SW 1271 (cell line): ENCODE measurements around the gene MEGF8.

ENCODE experiments used
- DNase-seq, 2 experiments: peaks; one replicate each; lab custom pipeline; 2025; lab: John Stamatoyannopoulos, UW

The MEGF8 gene

GRCh38 chr19:42286349-42287016 lies 39.0 kb upstream of the MEGF8 start:
- no peak for DNase-seq

GRCh38 chr19:42287017-42287826 lies 38.2 kb upstream of the MEGF8 start:
- DNase-seq, result no peak

DNA sequence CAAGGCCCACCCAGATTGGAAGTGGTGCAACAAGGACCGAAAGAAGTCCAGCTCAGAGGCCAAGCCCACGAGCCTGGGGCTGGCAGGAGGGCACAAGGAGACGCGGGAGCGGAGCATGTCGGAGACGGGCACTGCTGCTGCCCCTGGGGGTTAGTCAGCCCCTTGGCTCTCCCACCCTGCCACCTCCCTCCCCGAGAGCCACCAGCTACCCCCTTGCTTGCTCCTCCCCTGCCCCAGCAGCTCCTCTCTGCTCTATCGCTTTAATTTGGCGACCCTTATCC lies 37.7 kb upstream of the MEGF8 start:
- DNase-seq, result no peak

DNA sequence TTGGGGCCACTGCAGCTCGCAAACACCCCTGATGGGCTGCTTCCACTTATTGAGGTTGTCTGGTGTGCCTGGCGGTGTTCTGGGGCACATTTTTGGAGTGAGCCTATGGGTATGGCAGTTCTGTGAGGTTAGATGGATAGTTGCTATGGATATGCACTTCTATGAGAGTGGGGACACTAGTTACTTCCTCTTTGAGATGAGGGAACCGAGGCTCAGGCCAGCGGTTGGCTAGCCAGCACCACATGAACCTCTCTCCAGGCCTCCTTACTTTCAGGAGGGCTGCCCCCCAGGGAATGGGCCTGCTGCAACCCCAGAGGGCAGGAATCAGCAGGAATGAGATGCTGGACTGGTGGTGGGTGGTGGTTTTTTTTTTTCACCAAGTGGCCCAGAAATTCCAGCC lies 37.0 kb upstream of the MEGF8 start:
- DNase-seq, result no peak

DNA sequence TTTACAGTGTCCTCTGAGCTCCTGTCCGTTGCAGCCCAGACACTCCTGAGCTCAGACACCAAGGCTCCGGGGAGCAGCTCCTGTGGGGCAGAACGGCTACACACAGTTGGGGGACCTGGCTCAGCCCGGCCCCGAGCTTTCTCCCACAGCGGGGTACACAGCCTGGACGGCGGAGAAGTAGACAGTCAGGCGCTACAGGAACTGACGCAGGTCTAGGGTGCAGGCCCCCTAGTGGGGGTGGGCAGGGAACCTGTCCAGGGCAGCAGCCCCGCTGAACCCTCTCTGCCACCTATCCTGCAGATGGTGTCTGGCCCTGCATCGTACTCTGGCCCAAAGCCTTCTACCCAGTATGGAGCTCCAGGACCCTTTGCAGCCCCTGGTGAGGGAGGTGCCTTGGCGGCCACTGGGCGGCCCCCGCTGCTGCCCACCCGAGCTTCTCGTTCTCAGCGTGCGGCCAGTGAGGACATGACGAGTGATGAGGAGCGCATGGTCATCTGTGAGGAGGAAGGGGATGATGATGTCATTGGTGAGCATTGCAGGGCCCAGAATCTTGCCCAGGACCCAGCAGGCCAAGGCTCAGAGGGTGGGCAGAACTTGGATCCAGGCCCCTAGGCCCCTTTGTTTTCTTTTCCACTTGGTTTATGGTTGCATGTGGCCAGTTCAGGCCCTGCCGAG lies 36.4 kb upstream of the MEGF8 start:
- DNase-seq, result no peak

DNA sequence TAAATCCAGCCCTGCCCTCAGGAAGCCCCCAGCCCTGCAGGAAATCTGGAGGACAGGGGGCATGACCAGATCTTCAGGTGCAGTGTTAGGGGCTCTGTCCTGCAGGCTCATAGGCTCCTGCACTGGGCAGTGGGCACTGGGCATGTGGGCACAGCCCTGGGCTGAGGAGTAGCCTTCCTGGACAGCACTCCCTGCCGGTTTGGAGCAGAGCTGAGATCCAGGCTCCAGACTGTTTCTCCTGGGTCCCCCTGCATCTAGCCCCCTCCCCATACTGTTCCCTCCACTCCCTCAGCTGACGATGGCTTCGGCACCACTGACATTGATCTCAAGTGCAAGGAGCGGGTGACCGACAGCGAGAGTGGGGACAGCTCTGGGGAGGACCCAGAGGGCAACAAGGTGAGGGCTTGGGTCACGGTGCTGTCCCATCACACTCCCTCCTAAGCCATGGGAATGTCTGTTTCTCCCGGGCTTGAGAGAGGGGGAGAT lies 35.8 kb upstream of the MEGF8 start:
- DNase-seq, result no peak

- DNase-seq, result no peak
Measured at GRCh38 chr19:42290136-42290522, 35.3 kb upstream of the MEGF8 start.

GRCh38 chr19:42290523-42291434 lies 34.7 kb upstream of the MEGF8 start:
- peak in 1 of 2 experiments; percentile 9 for DNase-seq

GRCh38 chr19:42291435-42291810 lies 34.0 kb upstream of the MEGF8 start:
- DNase-seq, result no peak

DNA sequence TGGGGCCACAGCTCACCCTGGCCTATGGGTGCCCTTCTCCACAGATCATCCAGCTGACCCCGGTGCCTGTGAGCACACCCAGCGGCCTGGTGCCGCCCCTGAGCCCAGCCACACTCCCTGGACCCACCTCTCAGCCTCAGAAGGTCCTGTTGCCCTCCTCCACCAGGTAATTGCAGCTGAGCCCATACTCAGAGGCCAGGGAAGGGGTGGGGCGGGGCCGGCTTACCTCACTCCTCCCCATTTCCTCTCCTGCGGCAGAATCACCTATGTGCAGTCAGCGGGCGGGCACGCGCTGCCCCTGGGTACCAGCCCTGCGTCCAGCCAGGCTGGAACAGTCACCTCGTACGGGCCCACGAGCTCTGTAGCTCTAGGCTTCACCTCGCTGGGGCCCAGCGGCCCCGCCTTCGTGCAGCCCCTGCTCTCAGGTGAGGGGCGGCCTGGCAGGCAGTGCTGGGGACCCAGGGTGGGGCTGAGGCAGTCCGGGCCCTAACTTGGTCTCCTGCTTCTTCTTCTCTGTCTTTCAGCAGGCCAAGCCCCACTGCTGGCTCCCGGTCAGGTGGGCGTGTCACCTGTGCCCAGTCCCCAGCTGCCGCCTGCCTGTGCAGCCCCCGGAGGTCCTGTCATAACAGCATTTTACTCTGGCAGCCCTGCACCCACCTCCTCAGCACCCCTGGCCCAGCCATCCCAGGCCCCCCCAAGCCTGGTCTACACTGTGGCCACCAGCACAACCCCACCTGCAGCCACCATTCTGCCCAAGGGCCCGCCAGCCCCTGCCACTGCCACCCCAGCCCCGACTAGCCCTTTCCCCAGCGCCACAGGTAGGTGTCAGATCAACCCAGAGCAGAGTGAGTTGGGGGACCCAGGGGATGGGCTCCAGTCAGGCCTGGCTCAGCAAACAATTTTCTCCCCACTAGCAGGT lies 33.1 kb upstream of the MEGF8 start:
- DNase-seq, result no peak

DNA sequence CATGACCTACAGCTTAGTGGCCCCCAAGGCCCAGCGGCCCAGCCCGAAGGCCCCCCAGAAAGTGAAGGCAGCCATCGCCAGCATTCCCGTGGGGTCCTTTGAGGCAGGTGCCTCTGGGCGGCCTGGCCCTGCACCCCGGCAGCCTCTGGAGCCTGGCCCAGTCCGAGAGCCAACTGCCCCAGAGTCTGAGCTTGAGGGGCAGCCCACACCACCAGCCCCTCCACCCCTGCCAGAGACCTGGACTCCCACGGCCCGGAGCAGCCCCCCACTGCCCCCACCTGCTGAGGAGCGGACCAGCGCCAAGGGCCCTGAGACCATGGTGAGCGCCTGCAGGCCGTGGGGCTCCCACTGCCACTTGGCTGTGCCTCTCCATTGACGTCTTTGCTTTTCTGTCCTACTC lies 32.5 kb upstream of the MEGF8 start:
- no peak for DNase-seq

- DNase-seq, result no peak
Measured at GRCh38 chr19:42293540-42293939, 31.9 kb upstream of the MEGF8 start.

DNA sequence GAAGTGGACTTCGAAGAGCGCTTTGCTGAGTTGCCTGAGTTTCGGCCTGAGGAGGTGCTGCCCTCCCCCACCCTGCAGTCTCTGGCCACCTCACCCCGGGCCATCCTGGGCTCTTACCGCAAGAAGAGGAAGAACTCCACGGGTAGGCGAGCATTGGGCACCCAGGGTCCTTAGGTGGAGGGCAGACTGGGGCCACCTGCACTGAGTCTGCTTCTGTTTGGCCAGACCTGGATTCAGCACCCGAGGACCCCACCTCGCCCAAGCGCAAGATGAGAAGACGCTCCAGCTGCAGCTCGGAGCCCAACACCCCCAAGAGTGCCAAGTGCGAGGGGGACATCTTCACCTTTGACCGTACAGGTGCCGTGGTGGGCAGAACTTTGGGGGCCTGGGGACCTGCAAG lies 31.5 kb upstream of the MEGF8 start:
- no peak for DNase-seq

- DNase-seq, result no peak
Measured at GRCh38 chr19:42294471-42295137, 30.8 kb upstream of the MEGF8 start.

DNA sequence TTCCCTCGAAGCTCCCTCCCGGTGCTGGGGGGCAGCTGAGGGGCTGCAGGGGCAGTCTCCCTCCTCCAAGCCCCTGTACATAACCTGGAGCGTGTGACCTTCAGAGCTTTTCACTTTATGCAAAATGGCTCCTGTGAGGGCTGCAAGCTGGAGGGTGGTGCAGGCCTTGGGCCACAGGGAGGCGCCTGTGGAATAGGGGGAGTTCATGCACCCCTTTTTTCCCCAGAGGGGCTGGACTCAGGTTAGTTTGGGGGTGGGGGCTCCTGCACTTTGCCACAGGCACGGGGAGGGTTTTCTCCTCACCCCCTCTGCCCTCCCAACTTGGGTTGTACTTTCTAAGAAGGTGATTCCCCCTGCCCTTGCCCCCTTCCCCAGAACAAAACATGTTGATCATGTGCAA lies 30.1 kb upstream of the MEGF8 start:
- DNase-seq, result no peak

GRCh38 chr19:42295831-42296525 lies 29.5 kb upstream of the MEGF8 start:
- DNase-seq, result peak in 1 of 2 experiments; percentile 54

- DNase-seq, result no peak
Measured at GRCh38 chr19:42297039-42297438, 28.4 kb upstream of the MEGF8 start.

- DNase-seq, result no peak
Measured at GRCh38 chr19:42301646-42302203, 23.7 kb upstream of the MEGF8 start, which contains the start of gene PRR19. TSS of gene PRR19 (plus strand) at chr19:42302132. CDS start at chr19:42309585, 7,453 bp downstream.

DNA sequence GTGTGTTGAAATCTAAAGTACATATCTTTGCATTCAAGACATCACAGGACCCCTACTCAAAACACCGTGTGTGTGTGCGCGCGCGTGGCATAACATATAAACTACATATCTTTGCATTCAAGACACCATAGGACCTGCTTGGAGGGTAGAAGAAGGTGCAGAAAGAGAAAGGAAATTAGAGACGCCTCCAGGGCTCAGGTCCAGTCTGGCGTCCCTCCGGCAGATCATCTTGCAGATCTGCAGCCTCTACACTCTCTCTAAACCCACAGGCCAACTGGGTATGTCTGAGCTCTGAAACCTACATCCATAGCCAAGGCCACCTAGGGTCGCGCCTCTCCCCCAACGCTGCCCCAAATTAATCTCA lies 22.4 kb upstream of the MEGF8 start:
- no peak for DNase-seq
